Tibial artery (tissue), 4 donors: ENCODE data around the gene WBP2.

ENCODE experiments used
- DNase-seq, 2 donors: peaks; one replicate each; pipeline ENCODE4 v3.0.0-alpha.2; 2019
- H3K27ac ChIP-seq, 2 donors: fragments of 200-600 bp; sonication (generic) in 1 of 2; 1 replicate in 1 of 2; 2 replicates in 1 of 2; pipeline ENCODE4 v1.5.1; 2018 to 2019; ENCODE audit warnings: mild to moderate bottlenecking in 1 of 2
- H3K27me3 ChIP-seq, 2 donors: fragments of 200-600 bp; sonication (generic) in 1 of 2; one replicate each; pipeline versions ENCODE4 v1.5.1 to v1.6.0; 2016 to 2019
- H3K36me3 ChIP-seq, 3 donors: fragments of 200-600 bp; sonication (generic) in 2 of 3; one replicate each; pipeline ENCODE4 v1.5.1; 2016 to 2019; ENCODE audit warnings: mild to moderate bottlenecking in 2 of 3
- H3K4me1 ChIP-seq, 4 donors: fragments of 200-600 bp; sonication (generic) in 2 of 4; 1 replicate in 3 of 4; 2 replicates in 1 of 4; pipeline ENCODE4 v1.5.1; 2016 to 2019
- H3K4me3 ChIP-seq, 2 donors: fragments of 200-600 bp; sonication (generic) in 1 of 2; 1 replicate in 1 of 2; 2 replicates in 1 of 2; pipeline ENCODE4 v1.5.1; 2018 to 2019; ENCODE audit warnings: mild to moderate bottlenecking in 2 of 2
- H3K9me3 ChIP-seq, 3 donors: fragments of 200-600 bp; sonication (generic) in 1 of 3; one replicate each; pipeline ENCODE4 v1.5.1; 2016 to 2019
- intact Hi-C: fragments of 100-400 bp; cut with DNase I; formaldehyde crosslinking; loops from one replicate; pipeline ENCODE4 v1.15.0; 2023; ENCODE audit warnings: low total_unique reads
- TF ChIP-seq, protein P1 (sequence below), 2 experiments: fragments of 200-600 bp in 1 of 2; fragments of 450-650 bp in 1 of 2; IDR thresholded peaks; one replicate each; pipeline ENCODE4 v1.5.1; 2017 to 2019; ENCODE audit warnings: antibody characterized with exemption in 2 of 2, mild to moderate bottlenecking in 1 of 2, moderate library complexity in 1 of 2

Gene WBP2

DNA sequence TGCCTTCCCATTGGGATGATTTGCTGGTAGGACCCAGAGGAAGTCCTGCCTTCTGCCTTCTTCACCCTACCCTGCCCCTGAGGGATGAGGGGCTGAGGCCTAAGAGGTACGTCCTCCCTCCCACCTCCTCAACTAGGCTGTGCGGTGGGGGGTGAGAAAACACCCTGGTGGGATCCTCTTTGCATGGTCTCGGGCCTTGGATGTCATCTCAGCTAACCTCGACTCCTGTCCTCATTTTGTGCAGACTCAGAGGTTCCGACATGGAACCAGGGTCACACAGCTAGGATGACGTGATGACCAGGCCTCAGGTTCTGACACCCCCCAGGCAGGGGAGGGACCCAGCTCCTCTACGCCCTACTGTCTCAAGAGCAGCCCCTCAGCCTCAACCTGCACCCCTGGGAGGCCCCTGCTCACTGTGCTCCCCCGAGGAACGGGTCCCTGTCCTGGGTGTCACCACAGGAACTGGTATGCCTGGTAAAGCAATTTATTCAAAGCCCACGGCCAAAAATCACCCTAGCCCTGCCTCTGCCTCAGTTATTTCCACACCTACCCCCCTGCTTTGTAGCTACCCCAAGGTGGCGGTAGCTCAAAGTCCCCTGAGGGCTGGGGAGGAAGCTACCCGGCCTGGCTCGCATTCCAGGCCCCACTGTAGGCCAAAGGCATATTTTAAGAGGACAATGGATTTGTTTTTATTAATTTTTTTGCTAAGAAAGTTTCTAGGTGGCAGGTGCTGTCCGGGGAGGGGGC, 28.4 kb downstream of the WBP2 start:
- peaks cover 0 to 43% (median 17%) of the 10 kb centered on the region in 4 donors for H3K4me1 ChIP-seq
- H3K36me3 ChIP-seq = peaks cover 18 to 52% (median 29%) of the 10 kb centered on the region in 3 donors
- no peaks in the 10 kb centered on the region for H3K27me3 ChIP-seq
- TF ChIP-seq, protein P1, sequence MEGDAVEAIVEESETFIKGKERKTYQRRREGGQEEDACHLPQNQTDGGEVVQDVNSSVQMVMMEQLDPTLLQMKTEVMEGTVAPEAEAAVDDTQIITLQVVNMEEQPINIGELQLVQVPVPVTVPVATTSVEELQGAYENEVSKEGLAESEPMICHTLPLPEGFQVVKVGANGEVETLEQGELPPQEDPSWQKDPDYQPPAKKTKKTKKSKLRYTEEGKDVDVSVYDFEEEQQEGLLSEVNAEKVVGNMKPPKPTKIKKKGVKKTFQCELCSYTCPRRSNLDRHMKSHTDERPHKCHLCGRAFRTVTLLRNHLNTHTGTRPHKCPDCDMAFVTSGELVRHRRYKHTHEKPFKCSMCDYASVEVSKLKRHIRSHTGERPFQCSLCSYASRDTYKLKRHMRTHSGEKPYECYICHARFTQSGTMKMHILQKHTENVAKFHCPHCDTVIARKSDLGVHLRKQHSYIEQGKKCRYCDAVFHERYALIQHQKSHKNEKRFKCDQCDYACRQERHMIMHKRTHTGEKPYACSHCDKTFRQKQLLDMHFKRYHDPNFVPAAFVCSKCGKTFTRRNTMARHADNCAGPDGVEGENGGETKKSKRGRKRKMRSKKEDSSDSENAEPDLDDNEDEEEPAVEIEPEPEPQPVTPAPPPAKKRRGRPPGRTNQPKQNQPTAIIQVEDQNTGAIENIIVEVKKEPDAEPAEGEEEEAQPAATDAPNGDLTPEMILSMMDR (IDR thresholded peaks at IDR 0.05) = no peak
- no peak for DNase-seq
- H3K27ac ChIP-seq = peak overlapping the region; percentile 70 to 71
- intact Hi-C loops = no loop called here
- H3K4me3 ChIP-seq = no peak overlapping the region
- H3K9me3 ChIP-seq = no peaks in the 10 kb centered on the region

DNA sequence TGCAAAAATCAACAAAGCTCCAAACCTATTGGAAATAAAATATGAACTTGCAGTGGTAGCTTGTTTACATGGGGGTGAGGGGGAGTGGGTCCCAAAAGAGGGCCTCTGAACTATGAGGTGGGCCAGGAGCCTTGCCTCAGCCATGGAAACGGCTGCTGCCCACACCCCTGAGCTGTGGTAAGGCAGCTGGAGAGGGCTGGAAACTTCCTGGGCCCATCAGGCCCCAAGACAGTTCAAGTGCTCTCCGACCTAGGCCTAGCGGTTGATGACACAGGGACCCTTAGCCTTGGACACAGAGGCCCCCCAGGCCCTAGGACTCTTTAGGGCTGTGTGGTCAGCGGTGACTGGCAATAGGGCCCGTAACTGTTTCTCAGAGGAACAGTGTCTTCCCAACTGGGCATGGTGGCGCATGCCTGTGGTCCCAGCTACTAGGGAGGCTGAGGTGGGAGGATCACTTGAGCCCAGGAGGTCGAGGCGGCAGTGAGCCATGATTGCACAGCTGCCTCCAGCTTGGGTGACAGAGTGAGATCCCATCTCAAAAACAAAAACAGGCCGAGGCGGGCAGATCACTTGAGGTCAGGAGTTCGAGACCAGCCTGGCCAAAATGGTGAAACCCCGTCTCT, 29.3 kb downstream of the WBP2 start:
- Histone ChIP-seq H3K27ac (no peak overlapping the region), H3K27me3 (no peaks in the 10 kb centered on the region), H3K4me1 (peaks cover 0 to 45% (median 17%) of the 10 kb centered on the region in 4 donors), H3K36me3 (peaks cover 25 to 56% (median 38%) of the 10 kb centered on the region in 3 donors), H3K4me3 (no peak overlapping the region), H3K9me3 (no peaks in the 10 kb centered on the region)
- TF ChIP-seq, protein P1 (IDR thresholded peaks at IDR 0.05) = no peak
- no peak for DNase-seq
- intact Hi-C loops = no loop called here

DNA sequence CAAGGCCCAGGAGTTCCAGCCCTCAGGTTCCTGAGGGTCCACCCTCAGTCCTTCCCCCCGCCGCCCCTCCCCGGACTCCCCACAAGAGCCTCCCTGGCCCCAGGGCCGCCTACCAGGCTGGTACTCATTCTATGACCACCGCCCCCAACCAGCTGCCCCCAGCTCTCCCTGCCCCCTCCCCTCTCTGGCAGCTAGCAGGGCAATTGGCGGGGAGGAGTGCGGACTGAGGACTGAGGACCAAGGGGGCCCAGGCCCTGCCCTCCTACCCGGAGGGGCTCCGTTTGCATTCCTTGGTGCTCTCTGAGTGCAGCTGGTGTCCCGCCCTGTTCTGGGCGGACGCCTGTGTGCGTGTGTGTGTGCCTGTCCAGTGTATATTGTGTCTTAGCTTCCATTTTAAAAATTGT, 30.0 kb downstream of the WBP2 start:
- no peak for DNase-seq
- Histone ChIP-seq H3K4me1 (peaks cover 0 to 45% (median 17%) of the 10 kb centered on the region in 4 donors), H3K9me3 (no peaks in the 10 kb centered on the region), H3K27me3 (no peaks in the 10 kb centered on the region), H3K4me3 (no peak overlapping the region), H3K27ac (peak overlapping the region in 1 of 2 donors; percentile 1), H3K36me3 (peaks cover 32 to 61% (median 45%) of the 10 kb centered on the region in 3 donors)
- intact Hi-C loops = no loop called here
- TF ChIP-seq, protein P1 (IDR thresholded peaks at IDR 0.05) = no peak

DNA sequence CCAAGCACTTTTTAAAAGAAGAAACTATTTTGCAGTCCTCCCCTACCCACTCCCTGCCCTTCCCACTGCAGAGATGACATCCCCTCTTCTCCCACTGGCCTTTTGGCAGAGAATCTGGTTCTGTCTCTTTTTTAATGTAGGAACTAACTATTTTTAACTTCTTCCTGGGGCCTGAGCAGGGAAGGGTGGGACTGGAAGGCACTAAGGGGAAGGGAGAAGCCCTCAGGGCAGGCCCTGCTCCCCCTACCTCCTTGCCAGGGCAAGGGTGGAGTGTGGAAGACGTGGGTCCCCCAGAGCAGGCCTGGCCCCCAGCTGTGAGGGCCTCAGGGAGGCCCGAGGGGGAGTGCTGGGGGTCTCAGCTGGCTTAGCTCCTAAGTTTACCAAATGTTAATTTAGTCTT, 30.5 kb downstream of the WBP2 start:
- intact Hi-C loops = no loop called here
- Histone ChIP-seq H3K9me3 (no peaks in the 10 kb centered on the region), H3K36me3 (peaks cover 37 to 66% (median 50%) of the 10 kb centered on the region in 3 donors), H3K27me3 (no peaks in the 10 kb centered on the region), H3K27ac (peak overlapping the region; percentile 1 to 29), H3K4me3 (no peak overlapping the region), H3K4me1 (peaks cover 0 to 45% (median 17%) of the 10 kb centered on the region in 4 donors)
- no peak for DNase-seq
- TF ChIP-seq, protein P1 (IDR thresholded peaks at IDR 0.05) = no peak

DNA sequence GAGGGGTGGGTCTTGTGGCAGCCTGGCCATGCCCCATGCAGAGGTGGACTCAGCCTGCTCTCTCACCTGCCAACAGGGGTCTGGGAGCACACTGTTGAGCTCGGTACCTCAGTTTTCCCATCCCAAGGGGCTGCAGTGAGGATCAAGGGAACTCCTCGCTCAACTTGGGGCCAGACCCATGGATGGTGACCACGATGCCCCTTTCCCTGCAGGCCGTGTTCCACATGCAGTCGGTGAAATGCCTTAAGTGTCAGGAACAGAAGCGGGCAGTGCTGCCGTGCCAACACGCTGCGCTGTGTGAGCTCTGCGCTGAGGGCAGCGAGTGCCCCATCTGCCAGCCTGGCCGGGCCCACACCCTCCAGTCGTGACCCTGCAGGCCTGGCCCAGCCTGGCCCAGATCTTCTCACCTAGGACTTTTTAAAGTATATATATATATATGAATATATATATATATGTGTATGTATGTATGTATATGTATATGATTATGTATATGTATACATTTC, 31.0 kb downstream of the WBP2 start:
- H3K27ac ChIP-seq = no peak overlapping the region
- intact Hi-C loops = no loop called here
- H3K27me3 ChIP-seq = no peaks in the 10 kb centered on the region

More for the DNA sequence above, 31.0 kb downstream of the WBP2 start:
- no peak overlapping the region for H3K4me3 ChIP-seq
- H3K9me3 ChIP-seq = no peaks in the 10 kb centered on the region
- H3K36me3 ChIP-seq = peaks cover 43 to 71% (median 55%) of the 10 kb centered on the region in 3 donors
- DNase-seq = no peak
- TF ChIP-seq, protein P1 (IDR thresholded peaks at IDR 0.05) = no peak
- peaks cover 0 to 45% (median 17%) of the 10 kb centered on the region in 4 donors for H3K4me1 ChIP-seq
